GM19467 (cell line): ENCODE data around the gene RAB3B.
A peak's percentile ranks its signal among the peaks of the same experiment; 100 is the strongest.
"Not testable (repeated sequence)": the region's sequence is repeated elsewhere in the genome, so short reads cannot be mapped to it uniquely, and the experiment has no call there.

Experiments
- ATAC-seq: cut with Tn5 transposase; IDR thresholded peaks from one replicate; pipeline ENCODE4 v1.9.1; 2021; ENCODE audit warnings: mild to moderate bottlenecking, moderate library complexity; ENCODE audit not compliant: unreplicated experiment

Gene RAB3B

GRCh38 chr1:51922040-51922439 lies 68.5 kb downstream of the RAB3B start:
- no peak for ATAC-seq

GRCh38 chr1:51920130-51920529 lies 70.4 kb downstream of the RAB3B start:
- ATAC-seq = no peak

- ATAC-seq = no peak
Measured at GRCh38 chr1:51919684-51920083, 70.8 kb downstream of the RAB3B start.

- no peak for ATAC-seq
Measured at GRCh38 chr1:51916587-51917405, 73.7 kb downstream of the RAB3B start.

GRCh38 chr1:51915951-51916350 lies 74.5 kb downstream of the RAB3B start:
- ATAC-seq = no peak

GRCh38 chr1:51912881-51913280 lies 77.6 kb downstream of the RAB3B start:
- no peak for ATAC-seq

GRCh38 chr1:51910221-51911000 lies 80.1 kb downstream of the RAB3B start:
- ATAC-seq = no peak

- no peak for ATAC-seq
Measured at GRCh38 chr1:51908499-51908898, 82.0 kb downstream of the RAB3B start.

GRCh38 chr1:51907079-51907702 lies 83.3 kb downstream of the RAB3B start:
- no peak for ATAC-seq

GRCh38 chr1:51906306-51907078 lies 84.0 kb downstream of the RAB3B start:
- ATAC-seq = no peak

- no peak for ATAC-seq
Measured at GRCh38 chr1:51902456-51902855, 88.0 kb downstream of the RAB3B start.

GRCh38 chr1:51901151-51901550 lies 89.3 kb downstream of the RAB3B start:
- ATAC-seq = no peak

GRCh38 chr1:51899022-51899421 lies 91.5 kb downstream of the RAB3B start:
- no peak for ATAC-seq

- ATAC-seq = no peak
Measured at GRCh38 chr1:51898090-51898734, 92.3 kb downstream of the RAB3B start.

- no peak for ATAC-seq
Measured at GRCh38 chr1:51897699-51898031, 92.8 kb downstream of the RAB3B start.

GRCh38 chr1:51894748-51895147 lies 95.8 kb downstream of the RAB3B start:
- ATAC-seq = not testable (repeated sequence)

GRCh38 chr1:51878616-51879336 lies 111.7 kb downstream of the RAB3B start, which contains the start of gene NRDC:
Gene NRDC, minus strand, starts transcription at chr1:51878727. Its CDS starts 112 bp downstream, at chr1:51878615.
- peak; percentile 95 for ATAC-seq

GRCh38 chr1:51878308-51878615 lies 112.2 kb downstream of the RAB3B start:
- no peak for ATAC-seq

GRCh38 chr1:51877434-51878307 lies 112.8 kb downstream of the RAB3B start:
- peak; percentile 2 for ATAC-seq
